Brain microvascular endothelial cell (primary cell): ENCODE data around the gene TFPI2.
"Not testable (repeated sequence)": the region's sequence is repeated elsewhere in the genome, so short reads cannot be mapped to it uniquely, and the experiment has no call there.

Experiments used
- DNase-seq: peaks from one replicate; pipeline ENCODE4 v3.0.0-alpha.2; 2020
- H3K27ac ChIP-seq: fragments of 250-450 bp; sonication (Bioruptor Pico); 2 replicates; pipeline ENCODE4 v1.5.1; 2020; ENCODE audit warnings: mild to moderate bottlenecking, moderate library complexity
- H3K27me3 ChIP-seq: fragments of 250-450 bp; sonication (Bioruptor Pico); replicated peaks from 2 replicates; pipeline ENCODE4 v1.5.1; 2020; ENCODE audit warnings: mild to moderate bottlenecking
- H3K36me3 ChIP-seq: fragments of 250-450 bp; sonication (Bioruptor Pico); replicated peaks from 2 replicates; pipeline ENCODE4 v1.5.1; 2020; ENCODE audit warnings: mild to moderate bottlenecking
- H3K4me3 ChIP-seq: 2 replicates; pipeline ENCODE4 v1.5.1; 2011; ENCODE audit warnings: low read depth, mild to moderate bottlenecking, control low read depth, low read length, moderate library complexity
- in situ Hi-C: cut with HindIII; loops from 2 replicates; pipeline ENCODE4 v1.10.0; 2017; ENCODE audit warnings: low sequenced_read_pairs, low pct_ligation_motif_present
- TF ChIP-seq, protein P1 (sequence below): IDR thresholded peaks from 2 replicates; pipeline ENCODE4 v1.5.1; 2011; ENCODE audit warnings: low read depth, mild to moderate bottlenecking, moderate library complexity, low read length, control low read depth, inconsistent platforms; ENCODE audit errors: missing control alignments

The TFPI2 gene

DNA sequence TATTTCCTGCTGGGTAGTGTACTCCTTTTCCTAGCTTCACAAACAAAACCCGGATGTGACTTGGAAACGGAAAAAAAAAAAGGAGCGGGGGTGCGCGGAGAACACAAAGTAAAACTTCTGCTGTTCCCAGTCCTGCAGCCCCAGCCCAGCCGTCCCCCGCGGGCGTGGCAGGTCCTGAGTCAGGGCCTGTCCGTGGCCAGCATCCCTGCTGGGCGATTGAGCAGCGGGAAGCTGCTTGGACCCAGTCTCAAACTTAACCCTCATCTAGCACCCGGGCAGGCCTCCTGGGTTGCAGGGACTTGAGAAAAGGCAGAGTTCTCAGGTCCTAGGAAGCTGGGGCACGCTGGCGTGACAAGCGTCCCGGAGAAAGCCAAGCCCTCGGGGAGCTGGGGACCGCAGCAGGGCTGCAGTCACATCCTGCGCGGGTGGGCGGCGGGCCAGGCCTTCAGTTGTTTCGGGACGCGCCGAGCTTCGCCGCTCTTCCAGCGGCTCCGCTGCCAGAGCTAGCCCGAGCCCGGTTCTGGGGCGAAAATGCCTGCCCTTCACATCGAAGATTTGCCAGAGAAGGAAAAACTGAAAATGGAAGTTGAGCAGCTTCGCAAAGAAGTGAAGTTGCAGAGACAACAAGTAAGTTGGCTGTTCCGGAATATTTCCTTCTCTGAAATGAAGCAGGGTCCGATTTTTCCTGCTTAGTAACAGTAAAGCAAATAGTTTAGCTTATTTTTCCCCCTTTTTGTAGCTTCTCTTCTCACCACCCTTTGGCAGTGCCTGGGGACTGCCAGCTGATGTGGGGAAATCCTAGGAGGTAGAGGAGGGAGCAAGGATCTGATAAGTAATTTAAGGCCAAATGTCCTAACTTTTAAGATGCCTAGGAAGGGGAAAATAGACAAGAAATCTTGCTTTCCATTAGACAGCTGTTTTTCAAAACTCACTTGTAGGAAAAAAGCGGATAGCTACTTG is 31.3 kb upstream of the TFPI2 start, which contains the start of gene GNG11:
Gene GNG11, plus strand, starts transcription at position 129 of the 960 bp plus-strand sequence. Its CDS starts 403 bp downstream, at position 532.
- in situ Hi-C loops = no loop called here
- Histone ChIP-seq H3K4me3 (peak within 1 kb of the TSS; percentile 82), H3K27ac (peak within 1 kb of the TSS; percentile 73), H3K27me3 (no peaks in the 10 kb centered on the region), H3K36me3 (peaks cover 11% of the 10 kb centered on the region)
- peak; percentile 61 for DNase-seq
- TF ChIP-seq, protein P1, sequence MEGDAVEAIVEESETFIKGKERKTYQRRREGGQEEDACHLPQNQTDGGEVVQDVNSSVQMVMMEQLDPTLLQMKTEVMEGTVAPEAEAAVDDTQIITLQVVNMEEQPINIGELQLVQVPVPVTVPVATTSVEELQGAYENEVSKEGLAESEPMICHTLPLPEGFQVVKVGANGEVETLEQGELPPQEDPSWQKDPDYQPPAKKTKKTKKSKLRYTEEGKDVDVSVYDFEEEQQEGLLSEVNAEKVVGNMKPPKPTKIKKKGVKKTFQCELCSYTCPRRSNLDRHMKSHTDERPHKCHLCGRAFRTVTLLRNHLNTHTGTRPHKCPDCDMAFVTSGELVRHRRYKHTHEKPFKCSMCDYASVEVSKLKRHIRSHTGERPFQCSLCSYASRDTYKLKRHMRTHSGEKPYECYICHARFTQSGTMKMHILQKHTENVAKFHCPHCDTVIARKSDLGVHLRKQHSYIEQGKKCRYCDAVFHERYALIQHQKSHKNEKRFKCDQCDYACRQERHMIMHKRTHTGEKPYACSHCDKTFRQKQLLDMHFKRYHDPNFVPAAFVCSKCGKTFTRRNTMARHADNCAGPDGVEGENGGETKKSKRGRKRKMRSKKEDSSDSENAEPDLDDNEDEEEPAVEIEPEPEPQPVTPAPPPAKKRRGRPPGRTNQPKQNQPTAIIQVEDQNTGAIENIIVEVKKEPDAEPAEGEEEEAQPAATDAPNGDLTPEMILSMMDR = no peak

DNA sequence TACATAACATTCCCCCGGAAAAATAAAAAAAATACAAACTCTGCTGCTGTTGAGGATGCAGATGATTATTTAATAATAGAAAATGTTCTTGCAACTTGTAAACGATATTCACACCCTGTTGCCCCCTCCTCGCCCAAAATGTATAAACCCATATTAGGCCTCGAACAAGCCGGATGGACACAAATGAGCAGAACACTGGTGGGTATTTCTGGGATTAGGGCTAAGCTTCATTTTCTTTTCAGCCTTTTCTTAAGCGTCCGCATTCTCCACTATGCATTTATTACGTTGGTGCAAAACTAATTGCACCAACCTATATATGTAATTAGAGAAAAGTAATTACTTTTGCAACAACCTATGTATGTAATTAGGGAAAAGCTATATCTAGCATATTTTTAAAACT is 30.6 kb upstream of the TFPI2 start:
- Histone ChIP-seq H3K27ac (peak overlapping the region; percentile 73), H3K27me3 (no peaks in the 10 kb centered on the region), H3K36me3 (peaks cover 4% of the 10 kb centered on the region), H3K4me3 (peak overlapping the region; percentile 82)
- DNase-seq = no peak
- in situ Hi-C loops = no loop called here
- TF ChIP-seq, protein P1 = no peak

DNA sequence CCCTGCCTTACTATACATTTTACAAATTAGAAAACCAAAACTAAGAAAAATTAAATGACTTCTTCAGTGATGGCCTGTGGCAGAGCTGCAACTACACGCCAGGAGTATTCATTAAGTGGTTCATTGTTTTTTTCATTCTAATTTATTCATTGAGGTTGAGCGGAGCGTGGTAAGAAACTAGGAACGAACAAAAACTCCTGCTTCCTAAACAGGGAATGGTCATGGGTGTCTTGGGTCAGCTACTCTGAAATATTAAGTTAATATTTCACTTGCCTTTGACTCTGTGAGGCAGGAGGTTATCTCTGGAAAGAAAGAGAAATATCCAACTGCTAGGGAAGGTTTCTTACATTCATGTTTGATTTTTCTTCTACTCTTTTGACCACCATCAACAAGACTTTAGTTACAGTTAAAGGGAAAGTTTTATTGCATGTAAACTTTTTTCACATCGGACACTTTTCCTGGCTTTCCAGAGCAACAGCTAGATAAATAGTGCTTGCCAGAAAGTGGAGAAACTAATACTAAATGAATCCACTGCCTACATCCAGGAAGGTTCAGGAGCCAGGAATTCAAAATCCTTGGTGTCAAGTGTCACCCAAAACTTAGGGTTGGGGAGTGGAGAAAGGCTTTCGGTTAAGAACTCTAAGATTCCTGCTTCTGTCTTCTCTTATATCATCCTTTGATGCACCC is 30.1 kb upstream of the TFPI2 start:
- Histone ChIP-seq H3K36me3 (peaks cover 3% of the 10 kb centered on the region), H3K27ac (peak overlapping the region; percentile 73), H3K4me3 (no peak overlapping the region), H3K27me3 (no peaks in the 10 kb centered on the region)
- TF ChIP-seq, protein P1 = no peak
- DNase-seq = no peak
- in situ Hi-C loops = no loop called here

DNA sequence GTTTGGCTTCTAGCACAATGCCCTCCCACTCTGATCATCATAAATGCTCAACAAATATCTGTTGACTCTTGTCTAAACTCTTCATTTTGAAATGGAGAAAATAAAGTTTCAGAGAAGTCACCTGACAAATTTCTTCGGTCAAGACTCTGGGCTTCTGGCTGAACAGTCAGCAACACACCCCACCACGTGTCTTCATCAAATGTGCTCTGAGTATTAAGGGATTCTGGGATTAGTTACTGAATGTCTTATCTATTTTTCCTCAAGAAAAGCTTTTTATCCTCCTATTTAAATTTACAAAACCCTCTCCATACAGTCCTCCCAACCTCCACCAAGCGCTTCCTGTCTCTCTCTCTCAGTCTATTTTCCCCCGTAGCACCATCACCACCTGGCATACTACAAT is 25.8 kb upstream of the TFPI2 start:
- H3K27ac ChIP-seq, H3K36me3 ChIP-seq, in situ Hi-C loops, DNase-seq, H3K4me3 ChIP-seq, H3K27me3 ChIP-seq: not testable (repeated sequence)

DNA sequence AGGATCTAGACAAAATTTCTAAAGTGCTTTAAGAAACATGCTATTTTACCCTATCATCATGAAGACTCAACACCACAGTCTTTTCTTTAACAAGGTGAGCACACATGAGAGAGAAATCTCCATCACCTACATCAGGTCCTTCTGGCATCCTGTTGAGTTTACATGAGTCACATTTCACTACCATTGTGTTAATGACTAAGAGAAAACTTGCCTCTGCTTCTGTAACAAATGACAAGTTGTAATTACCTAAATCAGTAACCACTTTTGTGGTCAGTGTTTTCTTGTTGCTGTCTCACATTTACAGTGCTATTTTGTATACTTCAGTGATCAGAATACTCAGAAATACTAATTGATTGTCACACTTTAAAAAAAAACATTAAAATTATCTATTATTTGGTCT is 25.3 kb upstream of the TFPI2 start:
- in situ Hi-C loops, H3K27ac ChIP-seq, DNase-seq, H3K4me3 ChIP-seq, H3K36me3 ChIP-seq, H3K27me3 ChIP-seq: not testable (repeated sequence)

DNA sequence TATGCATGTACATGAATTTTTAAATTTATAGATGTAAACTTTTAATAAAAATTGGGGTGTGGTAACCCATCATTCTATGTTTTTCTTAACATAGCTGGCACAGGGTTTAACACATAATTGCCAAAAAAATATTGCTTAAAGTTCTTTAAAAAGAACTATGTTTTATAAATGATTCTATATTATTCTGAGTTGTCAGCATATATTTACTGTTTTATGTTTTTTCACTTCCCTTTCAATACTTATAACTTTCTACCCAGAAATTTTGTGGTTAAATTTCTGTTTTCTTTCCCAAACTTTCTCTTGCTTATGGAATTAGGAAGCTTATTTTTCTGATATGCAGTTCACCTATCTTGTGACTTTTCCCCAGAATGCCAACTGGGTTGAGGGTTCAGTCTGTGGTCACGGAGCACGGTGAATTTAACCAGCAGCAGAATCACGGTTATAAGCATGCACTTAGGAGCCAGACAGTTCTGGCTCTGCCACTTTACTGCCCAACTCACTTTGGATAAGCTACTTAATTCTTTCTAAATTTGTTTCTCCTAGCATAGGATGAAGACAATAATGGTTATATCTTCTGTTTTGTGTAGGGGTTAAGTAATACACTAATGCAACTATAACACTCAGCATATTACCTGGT is 24.8 kb upstream of the TFPI2 start:
- H3K36me3 ChIP-seq, in situ Hi-C loops, H3K27ac ChIP-seq, H3K4me3 ChIP-seq, DNase-seq, H3K27me3 ChIP-seq: not testable (repeated sequence)

DNA sequence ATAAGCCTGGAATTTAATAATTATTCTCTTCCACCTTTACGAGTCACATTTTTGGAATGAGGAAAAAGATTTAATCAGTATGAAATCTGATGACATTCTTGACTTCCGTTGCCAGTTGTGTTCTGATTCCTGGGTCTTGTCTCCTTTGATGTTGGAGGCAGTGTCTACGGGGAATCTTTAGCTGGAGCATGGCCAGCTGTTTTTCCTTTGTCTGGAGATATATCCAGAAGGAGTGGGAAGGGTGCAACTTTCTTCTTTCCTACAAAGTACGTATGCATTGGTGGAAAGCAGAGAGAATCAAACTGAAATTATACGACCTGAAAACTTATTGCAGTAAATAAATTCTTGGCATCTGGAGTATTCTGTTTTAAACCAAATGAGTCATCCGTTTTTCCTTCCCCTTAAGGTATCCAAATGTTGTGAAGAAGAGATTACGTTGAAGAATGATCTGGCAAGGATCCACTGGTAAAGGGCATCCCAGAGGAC is 24.1 kb upstream of the TFPI2 start:
- H3K27me3 ChIP-seq = no peaks in the 10 kb centered on the region

More for the DNA sequence above, 24.1 kb upstream of the TFPI2 start:
- no peak overlapping the region for H3K4me3 ChIP-seq
- H3K27ac ChIP-seq = no peak overlapping the region
- no peaks in the 10 kb centered on the region for H3K36me3 ChIP-seq
- no peak for DNase-seq
- in situ Hi-C loops = no loop called here
- TF ChIP-seq, protein P1 = no peak
